H1 (cell line): ENCODE results near the gene NOXO1. TPM values are rescaled to one million over a fixed set of nuclear protein-coding genes. Genes with fewer than 3 reads are reported as not detected.

Experiments
- CTCF ChIA-PET: fragments of 300-600 bp; sonication (Branson Sonifier 250); formaldehyde crosslinking; loops from one replicate; lab custom pipeline; 2021; ENCODE audit not compliant: partially characterized antibody; lab: Charles Lee
- POLR2A ChIA-PET: fragments of 300-600 bp; sonication (Branson Sonifier 250); formaldehyde crosslinking; loops from one replicate; lab custom pipeline; 2021; ENCODE audit warnings: inconsistent platforms; ENCODE audit not compliant: partially characterized antibody; lab: Charles Lee
- DNase-seq, 2 experiments: peaks; one replicate each; pipeline versions ENCODE4 v3.0.0 to v3.0.0-alpha.2; 2010 to 2022; ENCODE audit warnings: low spot score in 2 of 2, low read depth in 1 of 2, mixed read lengths in 1 of 2
- FAIRE-seq: peaks from 2 replicates; lab custom pipeline; 2011; peaks lifted over from hg19 to GRCh38; lab: Jason Lieb, UNC
- H2AFZ ChIP-seq: 2 replicates; pipeline ENCODE4 v1.8.1; 2012; ENCODE audit warnings: low read length, inconsistent platforms
- H2AK5ac ChIP-seq: 2 replicates; pipeline ENCODE4 v1.6.1; 2013; ENCODE audit warnings: low read depth, low read length
- H2BK120ac ChIP-seq: replicated peaks from 2 replicates; pipeline ENCODE3; 2013; ENCODE audit warnings: low read depth, low read length, inconsistent platforms
- H2BK12ac ChIP-seq: 2 replicates; pipeline ENCODE4 v1.6.1; 2013; ENCODE audit warnings: low read depth, low read length
- H2BK15ac ChIP-seq: 2 replicates; pipeline ENCODE4 v1.6.1; 2013; ENCODE audit warnings: low read length
- H2BK20ac ChIP-seq: 2 replicates; pipeline ENCODE4 v1.6.1; 2013; ENCODE audit warnings: low read length
- H2BK5ac ChIP-seq: 2 replicates; pipeline ENCODE4 v1.6.1; 2013; ENCODE audit warnings: low read depth, low read length
- H3K14ac ChIP-seq: 2 replicates; pipeline ENCODE4 v1.6.1; 2013; ENCODE audit warnings: inconsistent platforms; ENCODE audit not compliant: insufficient read length
- H3K18ac ChIP-seq: 2 replicates; pipeline ENCODE4 v1.6.1; 2013; ENCODE audit warnings: low read length; ENCODE audit errors: extremely low read depth
- H3K23ac ChIP-seq: 2 replicates; pipeline ENCODE4 v1.6.1; 2013; ENCODE audit warnings: inconsistent platforms; ENCODE audit not compliant: insufficient read length
- H3K23me2 ChIP-seq: 2 replicates; pipeline ENCODE4 v1.6.1; 2013; ENCODE audit warnings: low read depth, low read length
- H3K27ac ChIP-seq: 2 replicates; pipeline ENCODE4 v1.6.1; 2011; ENCODE audit warnings: low read depth, low read length, inconsistent platforms
- H3K27me3 ChIP-seq, 4 experiments: replicated peaks in 1 of 4; 1 replicate in 1 of 4; 2 replicates in 3 of 4; pipeline versions ENCODE4 v1.6.1 to v1.8.1; 2011 to 2013; ENCODE audit warnings: low read length in 3 of 4, mild to moderate bottlenecking in 3 of 4, inconsistent platforms in 2 of 4, mixed read lengths in 2 of 4, moderate library complexity in 1 of 4; ENCODE audit not compliant: control insufficient read depth in 3 of 4, insufficient read depth in 3 of 4; ENCODE audit errors: extremely low read depth in 1 of 4
- H3K36me3 ChIP-seq, 4 experiments: 2 replicates each; pipeline versions ENCODE4 v1.6.1 to v1.8.1; 2011 to 2013; ENCODE audit warnings: mild to moderate bottlenecking in 4 of 4, low read length in 3 of 4, moderate library complexity in 2 of 4, control low read depth in 1 of 4, inconsistent platforms in 1 of 4; ENCODE audit not compliant: insufficient read depth in 4 of 4, control insufficient read depth in 2 of 4
- H3K4ac ChIP-seq: replicated peaks from 2 replicates; pipeline ENCODE3; 2013; ENCODE audit warnings: low read length, low read depth, mixed read lengths, inconsistent platforms; ENCODE audit not compliant: insufficient read length
- H3K4me1 ChIP-seq, 4 experiments: replicated peaks in 1 of 4; 1 replicate in 1 of 4; 2 replicates in 3 of 4; pipeline versions ENCODE4 v1.6.1 to v1.8.1; 2011 to 2013; ENCODE audit warnings: low read length in 3 of 4, inconsistent platforms in 2 of 4, mixed read lengths in 1 of 4; ENCODE audit not compliant: insufficient read depth in 4 of 4, control insufficient read depth in 3 of 4
- H3K4me2 ChIP-seq, 2 experiments: 2 replicates each; pipeline versions ENCODE4 v1.6.1 to v1.8.1; 2011 to 2013; ENCODE audit warnings: low read depth in 2 of 2, low read length in 2 of 2, control low read depth in 1 of 2, inconsistent platforms in 1 of 2, mild to moderate bottlenecking in 1 of 2; ENCODE audit not compliant: insufficient read depth in 1 of 2
- H3K4me3 ChIP-seq, 4 experiments: fragments of 200-600, 300-600 bp in 1 of 4; sonication (generic), shearing (Covaris generic), sonication (Bioruptor Twin) in 1 of 4; 2 replicates each; pipeline versions ENCODE4 v1.5.1 to v1.8.1; 2011 to 2016; ENCODE audit warnings: low read length in 4 of 4, low read depth in 3 of 4, control low read depth in 2 of 4, inconsistent platforms in 2 of 4, mild to moderate bottlenecking in 2 of 4, mixed read lengths in 1 of 4, moderate library complexity in 1 of 4; ENCODE audit not compliant: insufficient read depth in 2 of 4; ENCODE audit errors: extremely low read depth in 1 of 4
- H3K56ac ChIP-seq: replicated peaks from 2 replicates; pipeline ENCODE3; 2013; ENCODE audit warnings: low read depth, mild to moderate bottlenecking, mixed read lengths, low read length, inconsistent platforms; ENCODE audit not compliant: insufficient read length
- H3K79me1 ChIP-seq: 2 replicates; pipeline ENCODE4 v1.6.1; 2013; ENCODE audit warnings: low read depth, low read length, control low read depth
- H3K79me2 ChIP-seq, 2 experiments: 2 replicates each; pipeline versions ENCODE4 v1.6.1 to v1.8.1; 2012 to 2013; ENCODE audit warnings: low read length in 2 of 2, mild to moderate bottlenecking in 2 of 2, inconsistent platforms in 1 of 2; ENCODE audit not compliant: insufficient read depth in 2 of 2, control insufficient read depth in 1 of 2
- H3K9ac ChIP-seq, 4 experiments: replicated peaks in 1 of 4; 1 replicate in 1 of 4; 2 replicates in 3 of 4; pipeline versions ENCODE4 v1.6.1 to v1.8.1; 2011 to 2013; ENCODE audit warnings: low read depth in 3 of 4, low read length in 3 of 4, control low read depth in 2 of 4, mild to moderate bottlenecking in 2 of 4, moderate library complexity in 2 of 4, inconsistent platforms in 1 of 4; ENCODE audit errors: extremely low read depth in 1 of 4
- H3K9me3 ChIP-seq, 2 experiments: 2 replicates each; pipeline versions ENCODE4 v1.6.1 to v1.8.1; 2012 to 2013; ENCODE audit warnings: mild to moderate bottlenecking in 2 of 2, moderate library complexity in 2 of 2, control low read depth in 1 of 2, inconsistent platforms in 1 of 2, low read depth in 1 of 2, low read length in 1 of 2, mixed read lengths in 1 of 2; ENCODE audit not compliant: insufficient read depth in 2 of 2
- H4K20me1 ChIP-seq, 2 experiments: replicated peaks in 1 of 2; 2 replicates each; pipeline versions ENCODE3 to v1.8.1; 2011 to 2013; ENCODE audit warnings: inconsistent platforms in 2 of 2, low read length in 2 of 2, mild to moderate bottlenecking in 1 of 2; ENCODE audit not compliant: insufficient read depth in 2 of 2, control insufficient read depth in 1 of 2
- H4K5ac ChIP-seq: 2 replicates; pipeline ENCODE4 v1.6.1; 2013; ENCODE audit warnings: low read length, low read depth, mixed read lengths, inconsistent platforms; ENCODE audit not compliant: insufficient read length
- H4K8ac ChIP-seq: 2 replicates; pipeline ENCODE4 v1.8.0; 2013; ENCODE audit warnings: mild to moderate bottlenecking, moderate library complexity, low read length, inconsistent platforms; ENCODE audit not compliant: insufficient read depth; ENCODE audit errors: extremely low read depth
- H4K91ac ChIP-seq: replicated peaks from 2 replicates; pipeline ENCODE3; 2013; ENCODE audit warnings: low read length, mixed read lengths, inconsistent platforms; ENCODE audit not compliant: insufficient read length
- GTF2F1 ChIP-seq: IDR thresholded peaks from 2 replicates; pipeline ENCODE4 v1.6.1; 2012; ENCODE audit warnings: low read depth, low read length, improper control_type of control experiment, borderline replicate concordance
- JUN ChIP-seq: IDR thresholded peaks from 2 replicates; pipeline ENCODE4 v1.6.1; 2011; ENCODE audit warnings: low read depth, mild to moderate bottlenecking, improper control_type of control experiment, low read length
- KDM1A ChIP-seq: fragments of 200-600, 300-600 bp; sonication (generic); IDR thresholded peaks from 2 replicates; pipeline ENCODE4 v1.7.1; 2016; ENCODE audit warnings: mild to moderate bottlenecking, low read length, borderline replicate concordance
- KDM4A ChIP-seq: IDR thresholded peaks from one replicate; pipeline ENCODE4 v1.7.1; 2012; ENCODE audit warnings: low read depth, mild to moderate bottlenecking, moderate library complexity, low read length, inconsistent platforms; ENCODE audit not compliant: severe bottlenecking
- RBBP5 ChIP-seq: IDR thresholded peaks from 2 replicates; pipeline ENCODE4 v1.7.1; 2012; ENCODE audit warnings: low read depth, mild to moderate bottlenecking, inconsistent platforms, low read length, moderate library complexity, borderline replicate concordance
- WGBS, 2 experiments: shearing (Covaris generic) in 1 of 2; methylation state at CpG; one replicate each; pipeline versions ENCODE4 v1.1.6 to v1.1.7; 2013 to 2015; ENCODE audit warnings: low lambda C conversion rate in 2 of 2, mixed read lengths in 2 of 2, inconsistent platforms in 1 of 2, low coverage in 1 of 2, missing lambda C conversion rate in 1 of 2; ENCODE audit not compliant: insufficient replicate concordance in 2 of 2, insufficient coverage in 1 of 2, insufficient read length in 1 of 2; ENCODE audit errors: extremely low coverage in 1 of 2, missing lambda C conversion rate in 1 of 2; 5-methylcytosine and 5-hydroxymethylcytosine counted together
- polyA plus RNA-seq, 7 experiments: library from polyadenylated mRNA; depleted of rRNA in 3 of 7; stranded (reverse) in 5 of 7; unstranded in 2 of 7; fragments of >200 nt in 5 of 7; fragments of 200-250 nt in 2 of 7; gene quantifications; 1 replicate in 5 of 7; 2 replicates in 1 of 7; 4 replicates in 1 of 7; pipeline versions ENCODE4 v1.2.1 to v1.2.3, GENCODE V29; 2011 to 2013; ENCODE audit warnings: missing spikeins in 2 of 7, mixed read lengths in 2 of 7
- total RNA-seq: library from RNA; stranded (reverse); fragmentation: NEBNext Ultra II Directional; extraction: Animal tissue kit (Norgen Biotek cat#: 25700); gene quantifications from 2 replicates; pipeline ENCODE4 v1.2.1, GENCODE V29; 2021

The NOXO1 gene
- total and polyA plus RNA-seq, 2 of the 8 experiments (the other 6 are each of a cell fraction or from before 2014, with no cell fraction given): 1.3 to 2.5 TPM

- Histone ChIP-seq H3K79me1 (peaks cover 9% of the 10 kb centered on the region; the same call in 1 of the 2 replicates), H2AK5ac (no peak overlapping the region), H3K14ac (no peak overlapping the region), H4K5ac (no peak overlapping the region), H4K8ac (no peak overlapping the region), H3K36me3 (peaks cover 11 to 33% (median 22%) of the 10 kb centered on the region in 4 experiments; a peak in 7 of 8 replicates), H3K23ac (no peak overlapping the region), H2BK12ac (no peak overlapping the region), H3K4ac (no peak overlapping the region), H4K91ac (no peak overlapping the region), H3K9ac (no peak overlapping the region), H3K4me3 (no peak overlapping the region), H2AFZ (no peak overlapping the region), H3K56ac (no peak overlapping the region), H4K20me1 (peaks cover 2 to 27% of the 10 kb centered on the region in 2 experiments), H3K79me2 (peaks cover 3 to 13% of the 10 kb centered on the region in 2 experiments; a peak in 2 of 4 replicates), H3K4me1 (peaks cover 3 to 32% (median 26%) of the 10 kb centered on the region in 4 experiments), H2BK120ac (no peak overlapping the region), H2BK5ac (no peak overlapping the region), H2BK20ac (no peak overlapping the region), H3K18ac (no peak overlapping the region), H3K4me2 (no peak overlapping the region), H3K27me3 (peaks cover 8 to 30% (median 29%) of the 10 kb centered on the region in 4 experiments; a peak in 6 of 7 replicates), H3K9me3 (no peaks in the 10 kb centered on the region), H3K23me2 (peaks cover 18% of the 10 kb centered on the region; the same call in 1 of the 2 replicates), H2BK15ac (no peak overlapping the region), H3K27ac (no peak overlapping the region)
- 94% methylated on average over 30 of the region's 33 CpGs; no CpG with 5 or more reads in 1 of the 2 experiments for WGBS, 2 experiments
- POLR2A ChIA-PET: interaction anchor here (0.9 to 28.2 kb wide), 10 partner anchors 8 to 201 kb away, joined by 3 to 736 read pairs (median 7); partner anchors contain the start of genes NDUFB10, RNF151, RPS2 and SYNGR3
- TF ChIP-seq GTF2F1 (no peak), KDM1A (no peak), KDM4A (no peak), JUN (no peak), RBBP5 (no peak)
- CTCF ChIA-PET: interaction anchor here (0.7 to 1.5 kb wide), 4 partner anchors 19 to 55 kb away, joined by 3 to 5 read pairs (median 4); no protein-coding TSS in a partner anchor
- FAIRE-seq (no peak), DNase-seq (no peak)
These were observed 4.1 kb downstream of the NOXO1 start for GRCh38 chr16:1976951-1977874.
